Measurements from ENCODE around the gene NCDN.

- TF ChIP-seq EP300 (IDR thresholded peaks at IDR 0.05) = no peak
- TF ChIP-seq CTCF (IDR thresholded peaks at IDR 0.05) = no peak
These were observed 13.7 kb downstream of the NCDN start for GRCh38 chr1:35571263-35571662.

All from gastroesophageal sphincter (tissue), 3 donors.